ENCODE measurements around the gene PTPRN2. TPM values are rescaled to one million over a fixed set of nuclear protein-coding genes. Genes with fewer than 3 reads are reported as not detected.
"Not testable (repeated sequence)": the region's sequence is repeated elsewhere in the genome, so short reads cannot be mapped to it uniquely, and the experiment has no call there.

The PTPRN2 gene
- total RNA-seq, 1 experiment from 2014 or later: 1.1 TPM

GRCh38 chr7:158035343-158035742, 552.3 kb downstream of the PTPRN2 start:
- H3K4me3 ChIP-seq (ENCODE audit: low read depth in 2 of 2, low read length in 2 of 2): no peak overlapping the region
- TF ChIP-seq REST (IDR thresholded peaks at IDR 0.05; ENCODE audit: insufficient read depth in 1 of 2, low read depth in 2 of 2, low read length in 1 of 2) (no peak), SIN3A (IDR thresholded peaks at IDR 0.05; ENCODE audit: borderline replicate concordance, insufficient read depth, low read depth, low read length) (no peak), CTCF (IDR thresholded peaks at IDR 0.05) (no peak), POLR2AphosphoS5 (IDR thresholded peaks at IDR 0.05; ENCODE audit: low read depth, low read length) (no peak), TCF7L2 (IDR thresholded peaks at IDR 0.05; ENCODE audit: low read depth, low read length) (no peak)
- no peak overlapping the region for H3K27ac ChIP-seq (ENCODE audit: low read length)
- H3K36me3 ChIP-seq (ENCODE audit: control insufficient read depth, insufficient read depth, low read length): no peaks in the 10 kb centered on the region
- H3K9me3 ChIP-seq (ENCODE audit: control insufficient read depth, insufficient read depth, low read depth, low read length): peaks cover 10% of the 10 kb centered on the region; the same call in 1 of the 2 replicates
- no peak for ATAC-seq
- intact Hi-C loops (cut with micrococcal nuclease; ENCODE audit: unreplicated experiment) (no loop called here), in situ Hi-C loops (cut with HindIII; ENCODE audit: low pct_unique_long_range_greater_than_20kb, low sequenced_read_pairs) (no loop called here)
- DNase-seq (ENCODE audit: low read depth, low spot score): no peak
- ChIA-PET CTCF (no interaction called here), POLR2A (no interaction called here)
- H3K4me1 ChIP-seq (ENCODE audit: control insufficient read depth, insufficient read depth, low read length): no peaks in the 10 kb centered on the region
- no TSS peak for BruUV-seq (replicated peaks)
- peaks cover 6% of the 10 kb centered on the region for H3K27me3 ChIP-seq (ENCODE audit: control insufficient read depth, insufficient read depth, low read length)

- BruUV-seq (replicated peaks): no TSS peak
- in situ Hi-C loops (cut with HindIII; ENCODE audit: low pct_unique_long_range_greater_than_20kb, low sequenced_read_pairs): no loop called here
- Histone ChIP-seq H3K4me3 (ENCODE audit: low read depth in 2 of 2, low read length in 2 of 2) (no peak overlapping the region), H3K36me3 (ENCODE audit: control insufficient read depth, insufficient read depth, low read length) (no peaks in the 10 kb centered on the region), H3K27ac (ENCODE audit: low read length) (no peak overlapping the region), H3K27me3 (ENCODE audit: control insufficient read depth, insufficient read depth, low read length) (peaks cover 6% of the 10 kb centered on the region), H3K9me3 (ENCODE audit: control insufficient read depth, insufficient read depth, low read depth, low read length) (peaks cover 9% of the 10 kb centered on the region; the same call in 1 of the 2 replicates), H3K4me1 (ENCODE audit: control insufficient read depth, insufficient read depth, low read length) (no peaks in the 10 kb centered on the region)
- intact Hi-C loops (cut with micrococcal nuclease; ENCODE audit: unreplicated experiment): no loop called here
- POLR2A ChIA-PET: no interaction called here
- CTCF ChIA-PET: no interaction called here
- ATAC-seq (no peak), DNase-seq (ENCODE audit: low read depth, low spot score) (no peak)
- TF ChIP-seq CTCF (IDR thresholded peaks at IDR 0.05) (no peak), POLR2AphosphoS5 (IDR thresholded peaks at IDR 0.05; ENCODE audit: low read depth, low read length) (no peak), SIN3A (IDR thresholded peaks at IDR 0.05; ENCODE audit: borderline replicate concordance, insufficient read depth, low read depth, low read length) (no peak), REST (IDR thresholded peaks at IDR 0.05; ENCODE audit: insufficient read depth in 1 of 2, low read depth in 2 of 2, low read length in 1 of 2) (no peak), TCF7L2 (IDR thresholded peaks at IDR 0.05; ENCODE audit: low read depth, low read length) (no peak)
These were observed 553.1 kb downstream of the PTPRN2 start for GRCh38 chr7:158034571-158034970.

- DNase-seq (ENCODE audit: low read depth, low spot score); H3K27ac ChIP-seq (ENCODE audit: low read length); intact Hi-C loops (cut with micrococcal nuclease; ENCODE audit: unreplicated experiment); POLR2A ChIA-PET; CTCF ChIA-PET; H3K4me3 ChIP-seq (ENCODE audit: low read depth in 2 of 2, low read length in 2 of 2); H3K9me3 ChIP-seq (ENCODE audit: control insufficient read depth, insufficient read depth, low read depth, low read length); ATAC-seq; in situ Hi-C loops (cut with HindIII; ENCODE audit: low pct_unique_long_range_greater_than_20kb, low sequenced_read_pairs); H3K36me3 ChIP-seq (ENCODE audit: control insufficient read depth, insufficient read depth, low read length); BruUV-seq (replicated peaks); H3K4me1 ChIP-seq (ENCODE audit: control insufficient read depth, insufficient read depth, low read length); H3K27me3 ChIP-seq (ENCODE audit: control insufficient read depth, insufficient read depth, low read length): not testable (repeated sequence)
These were observed 553.7 kb downstream of the PTPRN2 start for GRCh38 chr7:158033925-158034324.
